NT2/D1 (cell line): ENCODE results near the gene MIA.

ENCODE experiments used
- YY1 ChIP-seq: IDR thresholded peaks from 2 replicates; pipeline ENCODE4 v1.6.1; 2011; ENCODE audit not compliant: insufficient read length, insufficient read depth
- ZNF274 ChIP-seq: IDR thresholded peaks from 2 replicates; pipeline ENCODE4 v1.6.1; 2011; ENCODE audit warnings: mild to moderate bottlenecking, low read depth, low read length

DNA sequence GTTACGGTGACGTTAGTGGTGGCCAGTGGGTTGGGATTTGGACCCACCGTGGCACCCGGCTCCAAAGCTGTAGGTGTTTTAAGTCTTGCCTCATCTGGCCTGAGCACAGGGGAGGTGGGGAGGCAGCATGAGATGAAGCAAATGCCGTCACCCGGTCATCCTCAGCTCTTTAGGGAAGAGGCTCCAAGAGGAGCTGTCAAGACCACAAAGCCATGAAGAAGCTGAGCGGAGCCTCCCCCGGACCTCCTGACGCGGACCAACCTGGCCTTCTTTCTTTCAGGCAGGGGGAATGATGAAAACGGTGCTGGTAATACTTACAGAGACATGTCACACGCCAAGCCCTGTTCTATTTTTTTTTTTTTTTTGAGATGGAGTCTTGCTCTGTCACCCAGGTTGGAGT lies 32.4 kb upstream of the MIA start:
- TF ChIP-seq ZNF274 (no peak), YY1 (no peak)
